ENCODE results near the gene MAPK6. TPM values are rescaled to one million over a fixed set of nuclear protein-coding genes. Genes with fewer than 3 reads are reported as not detected.

MAPK6 gene
- total and polyA plus RNA-seq, 9 of the 15 experiments (the other 6 are each of a cell fraction or from before 2014, with no cell fraction given): 28.5 to 97.1 (median 74.0) TPM

DNA sequence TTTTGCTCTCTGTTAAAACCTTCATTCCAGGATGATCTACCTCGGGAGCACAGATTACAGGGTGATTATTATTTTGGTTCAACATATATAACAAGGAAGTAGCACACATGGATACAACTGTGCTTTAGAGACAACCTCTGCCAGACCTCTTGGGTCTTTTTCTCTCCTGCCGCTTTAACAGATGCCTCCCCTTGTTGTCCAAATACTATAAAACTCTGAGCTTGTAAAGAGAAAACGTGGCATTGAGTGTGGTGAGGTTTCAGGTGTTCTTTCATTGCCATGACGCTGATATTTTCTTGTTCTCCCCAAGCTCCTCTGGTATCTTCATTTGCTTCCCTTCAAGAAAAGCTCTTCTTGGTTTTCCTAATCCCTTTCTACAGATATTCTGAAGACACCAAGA lies 64.6 kb downstream of the MAPK6 start:
- 2% methylated on average over 4 of the region's 4 CpGs for WGBS (ENCODE audit: insufficient coverage, low coverage, missing lambda C conversion rate)
- intact Hi-C loops (cut with micrococcal nuclease) (no loop called here), in situ Hi-C loops (cut with MboI) (no loop called here)
- ATAC-seq (no peak), FAIRE-seq (no peak), DNase-seq (ENCODE audit: extremely low read depth in 1 of 4, low spot score in 3 of 4) (no peak)
- Histone ChIP-seq H3K9ac (ENCODE audit: insufficient read depth in 1 of 2, low read depth in 2 of 2, low read length in 2 of 2) (no peak overlapping the region), H3K9me1 (ENCODE audit: control insufficient read depth, insufficient read depth, low read length) (no peaks in the 10 kb centered on the region), H3K4me3 (no peak overlapping the region), H3K79me2 (ENCODE audit: control insufficient read depth, insufficient read depth, low read length) (no peaks in the 10 kb centered on the region), H3K27me3 (ENCODE audit: control insufficient read depth in 2 of 2, insufficient read depth in 2 of 2, low read length in 2 of 2) (peaks cover 0 to 3% of the 10 kb centered on the region in 2 experiments; a peak in 2 of 5 replicates), H4K20me1 (replicated peaks; ENCODE audit: control insufficient read depth, insufficient read depth, low read length) (no peaks in the 10 kb centered on the region), H3K36me3 (ENCODE audit: control insufficient read depth, insufficient read depth, low read length) (no peaks in the 10 kb centered on the region), H3K4me2 (ENCODE audit: insufficient read depth, low read length) (no peak overlapping the region), H3K9me3 (replicated peaks; ENCODE audit: control insufficient read depth, insufficient read depth, low read depth, low read length) (peaks cover 3% of the 10 kb centered on the region; the same call in 1 of the 2 replicates), H3K4me1 (replicated peaks in 1 of 2; ENCODE audit: control insufficient read depth in 2 of 2, insufficient read depth in 2 of 2, low read length in 2 of 2) (no peaks in the 10 kb centered on the region; a peak in 1 of 5 replicates), H2AFZ (ENCODE audit: low read depth, low read length) (no peak overlapping the region), H3K27ac (ENCODE audit: extremely low read depth, low read depth, low read length) (no peak overlapping the region)
- no peak for TF ChIP-seq ETV1 (tag; conservative IDR thresholded peaks at IDR 0.05; ENCODE audit: low read depth)
- TF ChIP-seq NR1H2 (CRISPR knock-in tag; IDR thresholded peaks at IDR 0.05): no peak
- TF ChIP-seq E2F5 (CRISPR knock-in tag; IDR thresholded peaks at IDR 0.05): no peak
- TF ChIP-seq YY1 (IDR thresholded peaks at IDR 0.05; ENCODE audit: borderline replicate concordance in 1 of 3, control insufficient read depth in 1 of 3, extremely low read depth in 1 of 3, insufficient read depth in 3 of 3, insufficient read length in 1 of 3, insufficient replicate concordance in 2 of 3, low read depth in 1 of 3, low read length in 2 of 3): no peak
- no peak for TF ChIP-seq IRF1 (CRISPR knock-in tag; IDR thresholded peaks at IDR 0.05; ENCODE audit: borderline replicate concordance)
- no peak for TF ChIP-seq SRSF9 (IDR thresholded peaks at IDR 0.05; ENCODE audit: borderline replicate concordance, low read depth, low read length)
- POLR2A ChIA-PET: interaction anchor here (1.2 to 1.3 kb wide), 2 partner anchors 11 to 17 kb away, joined by 3 to 5 read pairs; no protein-coding TSS in a partner anchor
- CTCF ChIA-PET (ENCODE audit: low intra/inter-chr PET ratio): no interaction called here
- no TSS peak for BruUV-seq (replicated peaks)

Measured in K562 (cell line).